Fibroblast of skin of scalp (primary cell): ENCODE results near the gene CLK4.
A peak's percentile ranks its signal among the peaks of the same experiment; 100 is the strongest.

Experiments used
- DNase-seq: peaks from one replicate; pipeline ENCODE4 v3.0.0-alpha.2; 2013

Gene CLK4

GRCh38 chr5:178637356-178638074, 10.7 kb upstream of the CLK4 start:
- no peak for DNase-seq

- DNase-seq = no peak
These were observed 5.4 kb upstream of the CLK4 start for GRCh38 chr5:178632285-178632684.

GRCh38 chr5:178630951-178631350, 4.1 kb upstream of the CLK4 start:
- DNase-seq = no peak

GRCh38 chr5:178630475-178630930, 3.7 kb upstream of the CLK4 start:
- no peak for DNase-seq

GRCh38 chr5:178627259-178627598, 379 bp upstream of the CLK4 start:
- no peak for DNase-seq

GRCh38 chr5:178625679-178626483, 969 bp downstream of the CLK4 start:
- peak; percentile 9 for DNase-seq

- DNase-seq = peak; percentile 46
These were observed 2.0 kb downstream of the CLK4 start for GRCh38 chr5:178624631-178625546.

GRCh38 chr5:178622679-178623247, 4.1 kb downstream of the CLK4 start:
- no peak for DNase-seq

GRCh38 chr5:178619390-178619789, 7.5 kb downstream of the CLK4 start:
- no peak for DNase-seq

- DNase-seq = no peak
These were observed 14.6 kb downstream of the CLK4 start for GRCh38 chr5:178612299-178612698.

- DNase-seq = no peak
These were observed 20.6 kb downstream of the CLK4 start for GRCh38 chr5:178606269-178606668.

GRCh38 chr5:178605788-178606187, 21.1 kb downstream of the CLK4 start:
- DNase-seq = no peak

GRCh38 chr5:178602752-178603151, 24.1 kb downstream of the CLK4 start:
- peak; percentile 35 for DNase-seq

- DNase-seq = no peak
These were observed 31.1 kb downstream of the CLK4 start for GRCh38 chr5:178595750-178596149.

GRCh38 chr5:178595150-178595549, 31.7 kb downstream of the CLK4 start:
- DNase-seq = no peak

GRCh38 chr5:178590924-178591423, 35.9 kb downstream of the CLK4 start:
- no peak for DNase-seq

- DNase-seq = peak; percentile 54
These were observed 36.5 kb downstream of the CLK4 start, which contains the start of gene COL23A1 for GRCh38 chr5:178590141-178590923. Gene COL23A1, minus strand, starts transcription at chr5:178590393.

GRCh38 chr5:178589180-178590140, 37.4 kb downstream of the CLK4 start:
- DNase-seq = peak; percentile 53

- no peak for DNase-seq
These were observed 38.1 kb downstream of the CLK4 start for GRCh38 chr5:178588769-178589168.
